K562 (cell line): ENCODE measurements around the gene HMCN1.

ENCODE experiments used
- CHD2 ChIP-seq: IDR thresholded peaks from 2 replicates; pipeline ENCODE4 v1.6.1; 2011; ENCODE audit warnings: low read depth, low read length
- EZH2 ChIP-seq: IDR thresholded peaks from 2 replicates; pipeline ENCODE4 v1.6.1; 2012; ENCODE audit warnings: low read depth, mild to moderate bottlenecking, inconsistent platforms, low read length, borderline replicate concordance
- TGIF2 ChIP-seq: sonication (generic); formaldehyde crosslinking; IDR thresholded peaks from 2 replicates; pipeline ENCODE4 v1.8.1; 2022; ENCODE audit warnings: mild to moderate bottlenecking, missing genetic modification reagents, moderate library complexity
- XRCC5 ChIP-seq: fragments of 200-400 bp; formaldehyde crosslinking; IDR thresholded peaks from 2 replicates; pipeline ENCODE4 v1.6.1; 2017; ENCODE audit warnings: low read depth, mild to moderate bottlenecking, low read length
- TF ChIP-seq, protein P1 (sequence below), 2 experiments: fragments of 450-650 bp in 1 of 2; sonication (generic) in 1 of 2; formaldehyde crosslinking; conservative IDR thresholded peaks; 2 replicates each; pipeline versions ENCODE4 v1.4.0 to v1.8.1; 2020 to 2022; ENCODE audit warnings: mild to moderate bottlenecking in 1 of 2, missing genetic modification reagents in 1 of 2

DNA sequence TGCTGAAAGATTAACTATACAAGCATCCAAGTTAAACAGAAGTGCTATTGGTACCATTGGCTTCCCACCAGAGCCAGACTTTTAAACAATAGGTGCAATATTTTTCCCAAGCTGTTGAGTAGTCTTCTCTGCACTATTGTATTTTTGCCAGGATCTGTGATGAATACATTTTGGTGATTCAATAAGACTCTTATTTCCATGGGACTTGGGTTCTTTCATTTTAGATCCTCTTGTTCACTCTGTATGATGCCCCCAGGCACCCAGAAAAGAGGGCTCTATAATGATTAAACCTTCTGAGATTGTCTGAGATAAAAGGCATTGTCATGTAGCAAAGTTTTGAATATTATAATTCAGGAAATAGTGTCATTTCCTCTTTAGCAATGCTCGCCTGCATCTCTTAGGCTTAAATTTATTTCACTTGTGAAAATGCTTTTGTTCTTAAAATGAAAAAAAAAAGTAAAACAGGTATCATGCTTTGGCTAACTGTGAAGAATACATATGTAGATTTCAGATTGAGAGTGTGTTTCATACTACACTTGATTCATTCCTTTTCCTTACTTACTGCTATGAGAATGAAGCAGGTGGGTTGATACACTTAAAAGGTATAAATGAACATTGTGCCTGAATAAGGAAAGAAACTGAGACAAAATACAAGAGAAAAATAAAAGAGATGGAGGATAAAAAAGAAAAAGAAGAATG lies 275.0 kb downstream of the HMCN1 start:
- TF ChIP-seq TGIF2 (CRISPR knock-in tag) (no peak), XRCC5 (no peak), EZH2 (no peak), CHD2 (no peak)
- TF ChIP-seq, protein P1, sequence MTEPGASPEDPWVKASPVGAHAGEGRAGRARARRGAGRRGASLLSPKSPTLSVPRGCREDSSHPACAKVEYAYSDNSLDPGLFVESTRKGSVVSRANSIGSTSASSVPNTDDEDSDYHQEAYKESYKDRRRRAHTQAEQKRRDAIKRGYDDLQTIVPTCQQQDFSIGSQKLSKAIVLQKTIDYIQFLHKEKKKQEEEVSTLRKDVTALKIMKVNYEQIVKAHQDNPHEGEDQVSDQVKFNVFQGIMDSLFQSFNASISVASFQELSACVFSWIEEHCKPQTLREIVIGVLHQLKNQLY (CRISPR knock-in tag; conservative IDR thresholded peaks at IDR 0.05): no peak
